PC-9 (cell line): Measurements from ENCODE around the gene NGF.

Source experiments
- CTCF ChIP-seq: fragments of 200-600 bp; sonication (generic); conservative IDR thresholded peaks from 2 replicates; pipeline ENCODE4 v1.6.1; 2017; ENCODE audit warnings: mixed run types, antibody characterized with exemption, mild to moderate bottlenecking, moderate library complexity
- EZH2 ChIP-seq: fragments of 200-600 bp; sonication (generic); IDR thresholded peaks from 2 replicates; pipeline ENCODE4 v1.8.0; 2017; ENCODE audit warnings: antibody characterized with exemption, low read depth

GRCh38 chr1:115238336-115239147 lies 99.5 kb downstream of the NGF start:
- TF ChIP-seq CTCF (no peak), EZH2 (no peak)
